Measurements from ENCODE around the gene RPS16. TPM values are rescaled to one million over a fixed set of nuclear protein-coding genes. Genes with fewer than 3 reads are reported as not detected.

The RPS16 gene
- total and polyA plus RNA-seq, 2 of the 13 experiments (the other 11 are each of a cell fraction or from before 2014, with no cell fraction given): 488 to 2,583 TPM

GRCh38 chr19:39390751-39391437, 44.9 kb downstream of the RPS16 start, which contains the start of the genes MED29 and PAF1 (continued):
- no peak; the same call in 1 of the 2 replicates for TF ChIP-seq LBX2 (CRISPR knock-in tag; IDR thresholded peaks at IDR 0.05; ENCODE audit: borderline replicate concordance)
- TF ChIP-seq, protein P1, sequence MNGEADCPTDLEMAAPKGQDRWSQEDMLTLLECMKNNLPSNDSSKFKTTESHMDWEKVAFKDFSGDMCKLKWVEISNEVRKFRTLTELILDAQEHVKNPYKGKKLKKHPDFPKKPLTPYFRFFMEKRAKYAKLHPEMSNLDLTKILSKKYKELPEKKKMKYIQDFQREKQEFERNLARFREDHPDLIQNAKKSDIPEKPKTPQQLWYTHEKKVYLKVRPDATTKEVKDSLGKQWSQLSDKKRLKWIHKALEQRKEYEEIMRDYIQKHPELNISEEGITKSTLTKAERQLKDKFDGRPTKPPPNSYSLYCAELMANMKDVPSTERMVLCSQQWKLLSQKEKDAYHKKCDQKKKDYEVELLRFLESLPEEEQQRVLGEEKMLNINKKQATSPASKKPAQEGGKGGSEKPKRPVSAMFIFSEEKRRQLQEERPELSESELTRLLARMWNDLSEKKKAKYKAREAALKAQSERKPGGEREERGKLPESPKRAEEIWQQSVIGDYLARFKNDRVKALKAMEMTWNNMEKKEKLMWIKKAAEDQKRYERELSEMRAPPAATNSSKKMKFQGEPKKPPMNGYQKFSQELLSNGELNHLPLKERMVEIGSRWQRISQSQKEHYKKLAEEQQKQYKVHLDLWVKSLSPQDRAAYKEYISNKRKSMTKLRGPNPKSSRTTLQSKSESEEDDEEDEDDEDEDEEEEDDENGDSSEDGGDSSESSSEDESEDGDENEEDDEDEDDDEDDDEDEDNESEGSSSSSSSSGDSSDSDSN (CRISPR knock-in tag; IDR thresholded peaks at IDR 0.05): peak; percentile 51
- no peak for TF ChIP-seq ZNF616 (CRISPR knock-in tag; IDR thresholded peaks at IDR 0.05; ENCODE audit: low read depth)
- TF ChIP-seq ZNF576 (CRISPR knock-in tag; IDR thresholded peaks at IDR 0.05): 0 out of 2 replicates have a peak, but pooled peaks have one; percentile 50
- TF ChIP-seq ZNF552 (CRISPR knock-in tag; IDR thresholded peaks at IDR 0.05; ENCODE audit: borderline replicate concordance): no peak
- TF ChIP-seq RERE (CRISPR knock-in tag; IDR thresholded peaks at IDR 0.05; ENCODE audit: low read depth): no peak
- TF ChIP-seq IRF2 (CRISPR knock-in tag; IDR thresholded peaks at IDR 0.05): peak; percentile 67; the same call in 1 of the 2 replicates
- peak; percentile 66; the same call in 1 of the 2 replicates for TF ChIP-seq ZNF124 (CRISPR knock-in tag; IDR thresholded peaks at IDR 0.05)
- TF ChIP-seq KDM5B (CRISPR knock-in tag; IDR thresholded peaks at IDR 0.05; ENCODE audit: borderline replicate concordance): peak; percentile 81
- peak; percentile 96 for TF ChIP-seq CREM (IDR thresholded peaks at IDR 0.05)
- no peak for TF ChIP-seq CREM (CRISPR knock-in tag; IDR thresholded peaks at IDR 0.05)
- TF ChIP-seq STAT5B (CRISPR knock-in tag; IDR thresholded peaks at IDR 0.05): no peak
- no peak for TF ChIP-seq TOE1 (CRISPR knock-in tag; IDR thresholded peaks at IDR 0.05)
- TF ChIP-seq, protein P2, sequence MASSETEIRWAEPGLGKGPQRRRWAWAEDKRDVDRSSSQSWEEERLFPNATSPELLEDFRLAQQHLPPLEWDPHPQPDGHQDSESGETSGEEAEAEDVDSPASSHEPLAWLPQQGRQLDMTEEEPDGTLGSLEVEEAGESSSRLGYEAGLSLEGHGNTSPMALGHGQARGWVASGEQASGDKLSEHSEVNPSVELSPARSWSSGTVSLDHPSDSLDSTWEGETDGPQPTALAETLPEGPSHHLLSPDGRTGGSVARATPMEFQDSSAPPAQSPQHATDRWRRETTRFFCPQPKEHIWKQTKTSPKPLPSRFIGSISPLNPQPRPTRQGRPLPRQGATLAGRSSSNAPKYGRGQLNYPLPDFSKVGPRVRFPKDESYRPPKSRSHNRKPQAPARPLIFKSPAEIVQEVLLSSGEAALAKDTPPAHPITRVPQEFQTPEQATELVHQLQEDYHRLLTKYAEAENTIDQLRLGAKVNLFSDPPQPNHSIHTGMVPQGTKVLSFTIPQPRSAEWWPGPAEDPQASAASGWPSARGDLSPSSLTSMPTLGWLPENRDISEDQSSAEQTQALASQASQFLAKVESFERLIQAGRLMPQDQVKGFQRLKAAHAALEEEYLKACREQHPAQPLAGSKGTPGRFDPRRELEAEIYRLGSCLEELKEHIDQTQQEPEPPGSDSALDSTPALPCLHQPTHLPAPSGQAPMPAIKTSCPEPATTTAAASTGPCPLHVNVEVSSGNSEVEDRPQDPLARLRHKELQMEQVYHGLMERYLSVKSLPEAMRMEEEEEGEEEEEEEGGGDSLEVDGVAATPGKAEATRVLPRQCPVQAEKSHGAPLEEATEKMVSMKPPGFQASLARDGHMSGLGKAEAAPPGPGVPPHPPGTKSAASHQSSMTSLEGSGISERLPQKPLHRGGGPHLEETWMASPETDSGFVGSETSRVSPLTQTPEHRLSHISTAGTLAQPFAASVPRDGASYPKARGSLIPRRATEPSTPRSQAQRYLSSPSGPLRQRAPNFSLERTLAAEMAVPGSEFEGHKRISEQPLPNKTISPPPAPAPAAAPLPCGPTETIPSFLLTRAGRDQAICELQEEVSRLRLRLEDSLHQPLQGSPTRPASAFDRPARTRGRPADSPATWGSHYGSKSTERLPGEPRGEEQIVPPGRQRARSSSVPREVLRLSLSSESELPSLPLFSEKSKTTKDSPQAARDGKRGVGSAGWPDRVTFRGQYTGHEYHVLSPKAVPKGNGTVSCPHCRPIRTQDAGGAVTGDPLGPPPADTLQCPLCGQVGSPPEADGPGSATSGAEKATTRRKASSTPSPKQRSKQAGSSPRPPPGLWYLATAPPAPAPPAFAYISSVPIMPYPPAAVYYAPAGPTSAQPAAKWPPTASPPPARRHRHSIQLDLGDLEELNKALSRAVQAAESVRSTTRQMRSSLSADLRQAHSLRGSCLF (CRISPR knock-in tag; IDR thresholded peaks at IDR 0.05; ENCODE audit: borderline replicate concordance): no peak
- peak; percentile 65; the same call in 1 of the 2 replicates for TF ChIP-seq ZBTB7B (CRISPR knock-in tag; IDR thresholded peaks at IDR 0.05)
- no peak for TF ChIP-seq KLF13 (CRISPR knock-in tag; IDR thresholded peaks at IDR 0.05)

All from HepG2 (cell line).